ENCODE measurements around the gene COA4. TPM values are rescaled to one million over a fixed set of nuclear protein-coding genes. Genes with fewer than 3 reads are reported as not detected.
"Not testable (repeated sequence)": the region's sequence is repeated elsewhere in the genome, so short reads cannot be mapped to it uniquely, and the experiment has no call there.

The COA4 gene
- polyA plus RNA-seq, 1 experiment: 54.5 TPM

DNA sequence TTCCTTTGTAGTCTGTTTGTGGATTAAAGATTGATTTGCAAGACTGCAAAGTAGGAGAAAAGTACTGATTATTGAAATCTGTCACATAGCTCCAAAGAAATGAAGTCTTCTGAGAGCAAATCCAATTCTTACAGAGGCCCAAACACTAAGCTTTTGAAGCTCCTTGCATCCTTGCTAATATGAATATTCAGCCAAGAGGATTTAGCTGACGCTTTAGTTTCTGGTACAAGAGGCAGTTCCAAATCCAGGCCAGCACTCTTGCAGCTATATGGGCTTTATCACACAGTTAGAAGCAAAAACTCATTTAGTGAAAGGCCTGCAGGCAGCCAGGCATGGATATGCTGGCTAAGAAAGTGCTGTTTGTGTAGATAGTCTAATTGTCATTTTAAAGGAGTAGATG, 12.9 kb upstream of the COA4 start:
- POLR2A ChIA-PET: no interaction called here

DNA sequence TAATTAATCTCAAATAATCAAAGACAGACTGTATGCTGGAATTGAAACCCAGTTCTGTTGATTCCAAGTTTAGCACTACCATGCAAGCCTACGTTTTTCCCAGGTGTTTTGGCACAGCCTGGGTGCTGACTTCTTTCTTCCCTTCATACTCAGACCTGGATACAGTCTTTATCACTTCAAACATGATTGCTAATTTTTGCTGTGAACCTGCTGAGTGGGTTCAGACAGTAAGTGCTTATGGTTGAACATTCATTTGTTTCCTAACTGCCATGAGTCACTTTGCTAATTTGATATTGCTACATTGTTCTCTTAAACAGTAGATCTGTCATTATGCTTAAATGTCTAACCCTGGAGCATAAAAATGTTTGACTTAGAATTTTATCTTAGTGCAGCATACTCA, 12.4 kb upstream of the COA4 start:
- Histone ChIP-seq H3K9me3 (ENCODE audit: control insufficient read depth, insufficient read depth, low read length) (no peaks in the 10 kb centered on the region), H3K27ac (ENCODE audit: low read depth, low read length) (no peak overlapping the region), H3K27me3 (ENCODE audit: control insufficient read depth, insufficient read depth, low read length) (no peaks in the 10 kb centered on the region), H3K4me3 (ENCODE audit: low read depth, low read length) (no peak overlapping the region)
- CTCF ChIA-PET: no interaction called here
- POLR2A ChIA-PET: no interaction called here
- TF ChIP-seq, protein P1, sequence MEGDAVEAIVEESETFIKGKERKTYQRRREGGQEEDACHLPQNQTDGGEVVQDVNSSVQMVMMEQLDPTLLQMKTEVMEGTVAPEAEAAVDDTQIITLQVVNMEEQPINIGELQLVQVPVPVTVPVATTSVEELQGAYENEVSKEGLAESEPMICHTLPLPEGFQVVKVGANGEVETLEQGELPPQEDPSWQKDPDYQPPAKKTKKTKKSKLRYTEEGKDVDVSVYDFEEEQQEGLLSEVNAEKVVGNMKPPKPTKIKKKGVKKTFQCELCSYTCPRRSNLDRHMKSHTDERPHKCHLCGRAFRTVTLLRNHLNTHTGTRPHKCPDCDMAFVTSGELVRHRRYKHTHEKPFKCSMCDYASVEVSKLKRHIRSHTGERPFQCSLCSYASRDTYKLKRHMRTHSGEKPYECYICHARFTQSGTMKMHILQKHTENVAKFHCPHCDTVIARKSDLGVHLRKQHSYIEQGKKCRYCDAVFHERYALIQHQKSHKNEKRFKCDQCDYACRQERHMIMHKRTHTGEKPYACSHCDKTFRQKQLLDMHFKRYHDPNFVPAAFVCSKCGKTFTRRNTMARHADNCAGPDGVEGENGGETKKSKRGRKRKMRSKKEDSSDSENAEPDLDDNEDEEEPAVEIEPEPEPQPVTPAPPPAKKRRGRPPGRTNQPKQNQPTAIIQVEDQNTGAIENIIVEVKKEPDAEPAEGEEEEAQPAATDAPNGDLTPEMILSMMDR (IDR thresholded peaks at IDR 0.05; ENCODE audit: low read depth, low read length): no peak
- DNase-seq (ENCODE audit: low read depth, low spot score): no peak

More for the DNA sequence above, 12.9 kb upstream of the COA4 start:
- CTCF ChIA-PET: no interaction called here
- DNase-seq (ENCODE audit: low read depth, low spot score): no peak
- Histone ChIP-seq H3K4me3 (ENCODE audit: low read depth, low read length) (no peak overlapping the region), H3K27me3 (ENCODE audit: control insufficient read depth, insufficient read depth, low read length) (no peaks in the 10 kb centered on the region), H3K9me3 (ENCODE audit: control insufficient read depth, insufficient read depth, low read length) (no peaks in the 10 kb centered on the region), H3K27ac (ENCODE audit: low read depth, low read length) (no peak overlapping the region)
- TF ChIP-seq, protein P1 (IDR thresholded peaks at IDR 0.05; ENCODE audit: low read depth, low read length): no peak

DNA sequence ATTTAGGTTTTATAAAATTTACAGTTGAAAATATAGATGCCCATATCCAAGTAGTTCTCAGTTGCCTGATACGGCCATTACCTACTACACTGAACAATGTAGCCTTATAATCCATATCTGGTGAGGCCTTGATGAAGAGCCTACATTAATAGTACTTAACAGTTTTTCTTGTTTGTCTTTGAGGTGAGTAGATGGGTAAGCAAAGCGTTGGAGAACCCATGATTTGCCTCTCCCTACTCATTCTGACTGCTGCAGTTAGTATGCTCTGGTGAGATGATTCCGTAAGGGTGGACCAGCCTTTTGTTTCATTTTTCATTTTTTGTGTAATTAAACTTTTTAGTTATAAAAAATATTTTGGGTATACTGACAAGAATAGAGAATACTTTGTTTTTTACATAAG, 11.6 kb upstream of the COA4 start:
- TF ChIP-seq, protein P1 (IDR thresholded peaks at IDR 0.05; ENCODE audit: low read depth, low read length): no peak
- Histone ChIP-seq H3K9me3 (ENCODE audit: control insufficient read depth, insufficient read depth, low read length) (no peaks in the 10 kb centered on the region), H3K4me3 (ENCODE audit: low read depth, low read length) (no peak overlapping the region), H3K27me3 (ENCODE audit: control insufficient read depth, insufficient read depth, low read length) (no peaks in the 10 kb centered on the region), H3K27ac (ENCODE audit: low read depth, low read length) (no peak overlapping the region)
- ChIA-PET POLR2A (no interaction called here), CTCF (no interaction called here)
- no peak for DNase-seq (ENCODE audit: low read depth, low spot score)

DNA sequence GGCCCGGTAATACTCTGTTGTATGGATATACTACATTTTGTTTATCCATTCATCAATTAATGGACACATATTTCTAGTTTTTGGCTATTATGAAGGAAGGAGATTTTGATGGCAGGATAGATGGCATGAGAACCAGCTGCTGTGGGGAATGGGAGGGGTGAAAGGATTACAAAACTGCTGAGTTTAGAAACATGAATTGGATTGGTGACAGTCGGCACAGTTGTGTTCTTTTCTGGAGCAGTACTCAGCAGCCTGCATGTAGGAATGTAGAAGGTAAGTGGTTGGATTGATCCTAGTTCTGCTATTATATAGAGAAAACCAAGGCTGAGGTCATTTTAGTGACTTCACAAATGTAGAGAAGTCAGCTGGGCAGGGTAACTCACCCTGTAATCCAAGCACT, 7.2 kb upstream of the COA4 start:
- Histone ChIP-seq H3K9me3 (ENCODE audit: control insufficient read depth, insufficient read depth, low read length) (no peaks in the 10 kb centered on the region), H3K4me3 (ENCODE audit: low read depth, low read length) (no peak overlapping the region), H3K27me3 (ENCODE audit: control insufficient read depth, insufficient read depth, low read length) (no peaks in the 10 kb centered on the region), H3K27ac (ENCODE audit: low read depth, low read length) (no peak overlapping the region)
- DNase-seq (ENCODE audit: low read depth, low spot score): no peak
- CTCF ChIA-PET: no interaction called here
- POLR2A ChIA-PET: no interaction called here
- TF ChIP-seq, protein P1 (IDR thresholded peaks at IDR 0.05; ENCODE audit: low read depth, low read length): no peak

DNA sequence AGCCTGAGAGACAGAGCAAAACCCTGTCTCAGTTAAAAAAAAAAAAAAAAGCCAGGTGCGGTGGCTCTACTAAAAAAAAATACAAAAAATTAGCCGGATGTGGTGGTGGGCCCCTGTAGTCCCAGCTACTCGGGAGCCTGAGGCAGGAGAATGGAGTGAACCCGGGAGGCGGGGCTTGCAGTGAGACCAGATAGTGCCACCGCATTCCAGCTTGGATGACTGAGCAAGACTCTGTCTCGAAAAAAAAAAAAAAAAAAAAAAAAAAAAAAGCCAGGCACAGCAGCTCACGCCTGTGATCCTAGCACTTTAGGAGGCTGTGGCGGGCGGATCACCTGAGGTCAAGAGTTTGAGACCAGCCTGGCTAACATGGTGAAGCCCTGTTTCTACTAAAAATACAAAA, 3.8 kb upstream of the COA4 start:
- H3K27me3 ChIP-seq (ENCODE audit: control insufficient read depth, insufficient read depth, low read length); CTCF ChIA-PET; POLR2A ChIA-PET; H3K9me3 ChIP-seq (ENCODE audit: control insufficient read depth, insufficient read depth, low read length); H3K4me3 ChIP-seq (ENCODE audit: low read depth, low read length); DNase-seq (ENCODE audit: low read depth, low spot score); H3K27ac ChIP-seq (ENCODE audit: low read depth, low read length): not testable (repeated sequence)

DNA sequence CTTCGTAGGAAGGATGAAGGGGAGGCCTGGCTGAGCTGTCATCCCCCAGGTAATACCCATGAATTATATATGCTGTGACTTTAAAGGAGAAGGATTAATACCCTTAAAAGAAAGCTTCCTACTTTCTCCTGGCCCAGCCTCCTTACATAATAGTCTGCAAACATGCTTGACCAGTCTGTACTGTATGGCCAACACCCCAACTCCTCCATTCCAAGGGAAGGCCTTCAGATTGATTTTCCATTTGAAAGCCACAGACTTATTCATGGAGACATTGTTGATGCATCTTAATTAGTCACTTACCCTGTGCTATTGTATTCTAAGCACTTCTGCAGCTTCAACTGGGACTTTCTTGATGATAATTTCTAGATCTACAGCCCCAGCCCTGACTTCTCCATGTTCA, 2.1 kb upstream of the COA4 start:
- no peak for DNase-seq (ENCODE audit: low read depth, low spot score)
- ChIA-PET CTCF (interaction anchor here (1.3 kb wide), 1 partner anchor 52 kb away, joined by 3 read pairs; no protein-coding TSS in a partner anchor), POLR2A (no interaction called here)
- Histone ChIP-seq H3K4me3 (ENCODE audit: low read depth, low read length) (no peak overlapping the region), H3K27me3 (ENCODE audit: control insufficient read depth, insufficient read depth, low read length) (no peaks in the 10 kb centered on the region), H3K27ac (ENCODE audit: low read depth, low read length) (no peak overlapping the region), H3K9me3 (ENCODE audit: control insufficient read depth, insufficient read depth, low read length) (no peaks in the 10 kb centered on the region; the same call in 1 of the 2 replicates)
- TF ChIP-seq, protein P1 (IDR thresholded peaks at IDR 0.05; ENCODE audit: low read depth, low read length): no peak

Measured in AG04450 (cell line).